PC-9 (cell line): ENCODE results near the gene UBQLN1.
"Not testable (repeated sequence)": the region's sequence is repeated elsewhere in the genome, so short reads cannot be mapped to it uniquely, and the experiment has no call there.

Experiments used
- EZH2 ChIP-seq: fragments of 200-600 bp; sonication (generic); IDR thresholded peaks from 2 replicates; pipeline ENCODE4 v1.8.0; 2017; ENCODE audit warnings: antibody characterized with exemption, low read depth
- TF ChIP-seq, protein P1 (sequence below): fragments of 200-600 bp; sonication (generic); conservative IDR thresholded peaks from 2 replicates; pipeline ENCODE4 v1.6.1; 2017; ENCODE audit warnings: mixed run types, antibody characterized with exemption, mild to moderate bottlenecking, moderate library complexity

GRCh38 chr9:83705219-83705651 is 2.5 kb downstream of the UBQLN1 start:
- TF ChIP-seq, protein P1, sequence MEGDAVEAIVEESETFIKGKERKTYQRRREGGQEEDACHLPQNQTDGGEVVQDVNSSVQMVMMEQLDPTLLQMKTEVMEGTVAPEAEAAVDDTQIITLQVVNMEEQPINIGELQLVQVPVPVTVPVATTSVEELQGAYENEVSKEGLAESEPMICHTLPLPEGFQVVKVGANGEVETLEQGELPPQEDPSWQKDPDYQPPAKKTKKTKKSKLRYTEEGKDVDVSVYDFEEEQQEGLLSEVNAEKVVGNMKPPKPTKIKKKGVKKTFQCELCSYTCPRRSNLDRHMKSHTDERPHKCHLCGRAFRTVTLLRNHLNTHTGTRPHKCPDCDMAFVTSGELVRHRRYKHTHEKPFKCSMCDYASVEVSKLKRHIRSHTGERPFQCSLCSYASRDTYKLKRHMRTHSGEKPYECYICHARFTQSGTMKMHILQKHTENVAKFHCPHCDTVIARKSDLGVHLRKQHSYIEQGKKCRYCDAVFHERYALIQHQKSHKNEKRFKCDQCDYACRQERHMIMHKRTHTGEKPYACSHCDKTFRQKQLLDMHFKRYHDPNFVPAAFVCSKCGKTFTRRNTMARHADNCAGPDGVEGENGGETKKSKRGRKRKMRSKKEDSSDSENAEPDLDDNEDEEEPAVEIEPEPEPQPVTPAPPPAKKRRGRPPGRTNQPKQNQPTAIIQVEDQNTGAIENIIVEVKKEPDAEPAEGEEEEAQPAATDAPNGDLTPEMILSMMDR, result not testable (repeated sequence)
- not testable (repeated sequence) for TF ChIP-seq EZH2
